Measurements from ENCODE around the gene USP25.

Gene USP25

GRCh38 chr21:15868940-15869339, 139.2 kb downstream of the USP25 start:
- TF ChIP-seq FOXP2 (optimal IDR thresholded peaks at IDR 0.05; ENCODE audit: borderline replicate concordance, extremely low read depth, extremely low read length, insufficient read depth) (no peak), TAF1 (IDR thresholded peaks at IDR 0.05; ENCODE audit: borderline replicate concordance, insufficient read depth, low read length) (no peak), POLR2AphosphoS5 (IDR thresholded peaks at IDR 0.05; ENCODE audit: low read depth, low read length) (no peak)

GRCh38 chr21:15870819-15871218, 141.0 kb downstream of the USP25 start:
- TF ChIP-seq SIN3A (IDR thresholded peaks at IDR 0.05; ENCODE audit: borderline replicate concordance, insufficient read depth, low read length), result no peak
- no peak for TF ChIP-seq TAF1 (IDR thresholded peaks at IDR 0.05; ENCODE audit: borderline replicate concordance, insufficient read depth, low read length)
- no peak for TF ChIP-seq REST (IDR thresholded peaks at IDR 0.05; ENCODE audit: insufficient read depth in 1 of 2, low read depth in 2 of 2, low read length in 2 of 2)
- TF ChIP-seq POLR2AphosphoS5 (IDR thresholded peaks at IDR 0.05; ENCODE audit: low read depth, low read length), result no peak
- TF ChIP-seq FOXP2 (optimal IDR thresholded peaks at IDR 0.05; ENCODE audit: borderline replicate concordance, extremely low read depth, extremely low read length, insufficient read depth), result no peak

GRCh38 chr21:15872236-15872635, 142.5 kb downstream of the USP25 start:
- TF ChIP-seq POLR2AphosphoS5 (IDR thresholded peaks at IDR 0.05; ENCODE audit: low read depth, low read length) (no peak), TAF1 (IDR thresholded peaks at IDR 0.05; ENCODE audit: borderline replicate concordance, insufficient read depth, low read length) (no peak), SIN3A (IDR thresholded peaks at IDR 0.05; ENCODE audit: borderline replicate concordance, insufficient read depth, low read length) (no peak), FOXP2 (optimal IDR thresholded peaks at IDR 0.05; ENCODE audit: borderline replicate concordance, extremely low read depth, extremely low read length, insufficient read depth) (no peak), REST (IDR thresholded peaks at IDR 0.05; ENCODE audit: insufficient read depth in 1 of 2, low read depth in 2 of 2, low read length in 2 of 2) (no peak)

GRCh38 chr21:15874615-15875014, 144.8 kb downstream of the USP25 start:
- TF ChIP-seq POLR2AphosphoS5 (IDR thresholded peaks at IDR 0.05; ENCODE audit: low read depth, low read length) (no peak), SIN3A (IDR thresholded peaks at IDR 0.05; ENCODE audit: borderline replicate concordance, insufficient read depth, low read length) (no peak), TAF1 (IDR thresholded peaks at IDR 0.05; ENCODE audit: borderline replicate concordance, insufficient read depth, low read length) (no peak), FOXP2 (optimal IDR thresholded peaks at IDR 0.05; ENCODE audit: borderline replicate concordance, extremely low read depth, extremely low read length, insufficient read depth) (no peak), REST (IDR thresholded peaks at IDR 0.05; ENCODE audit: insufficient read depth in 1 of 2, low read depth in 2 of 2, low read length in 2 of 2) (no peak)

GRCh38 chr21:15875286-15875685, 145.5 kb downstream of the USP25 start:
- TF ChIP-seq FOXP2 (optimal IDR thresholded peaks at IDR 0.05; ENCODE audit: borderline replicate concordance, extremely low read depth, extremely low read length, insufficient read depth) (no peak), REST (IDR thresholded peaks at IDR 0.05; ENCODE audit: insufficient read depth in 1 of 2, low read depth in 2 of 2, low read length in 2 of 2) (no peak), POLR2AphosphoS5 (IDR thresholded peaks at IDR 0.05; ENCODE audit: low read depth, low read length) (no peak), TAF1 (IDR thresholded peaks at IDR 0.05; ENCODE audit: borderline replicate concordance, insufficient read depth, low read length) (no peak), SIN3A (IDR thresholded peaks at IDR 0.05; ENCODE audit: borderline replicate concordance, insufficient read depth, low read length) (no peak)

All from PFSK-1 (cell line).